GM23338 (cell line): ENCODE data around the gene HDAC8. TPM values are rescaled to one million over a fixed set of nuclear protein-coding genes. Genes with fewer than 3 reads are reported as not detected.

Experiments
- ATAC-seq: fragments of 200-7000 bp; cut with Tn5 transposase; 3 replicates; pipeline ENCODE4 v1.9.1; 2020
- DNase-seq: peaks from one replicate; pipeline ENCODE4 v3.0.0-alpha.2; 2015; ENCODE audit warnings: low spot score
- H2AFZ ChIP-seq: fragments of 200-600 bp; sonication (generic); 2 replicates; pipeline ENCODE4 v1.8.0; 2016; ENCODE audit warnings: antibody characterized with exemption, mild to moderate bottlenecking, moderate library complexity
- H3F3A ChIP-seq: fragments of 200-600 bp; sonication (generic); replicated peaks from 2 replicates; pipeline ENCODE4 v1.8.0; 2017; ENCODE audit warnings: antibody characterized with exemption, mixed run types, low read depth
- H3K27ac ChIP-seq: fragments of 200-600 bp; sonication (generic); 2 replicates; pipeline ENCODE4 v1.6.1; 2016; ENCODE audit warnings: low read depth
- H3K27me3 ChIP-seq: fragments of 200-600 bp; sonication (generic); 2 replicates; pipeline ENCODE4 v1.8.0; 2016; ENCODE audit warnings: mild to moderate bottlenecking, mixed run types, moderate library complexity; ENCODE audit not compliant: insufficient read depth
- H3K36me3 ChIP-seq: fragments of 200-600 bp; sonication (generic); 2 replicates; pipeline ENCODE4 v1.8.0; 2016; ENCODE audit warnings: mild to moderate bottlenecking; ENCODE audit not compliant: insufficient read depth
- H3K4me1 ChIP-seq: fragments of 200-600 bp; sonication (generic); 2 replicates; pipeline ENCODE4 v1.8.0; 2016; ENCODE audit warnings: mild to moderate bottlenecking, moderate library complexity; ENCODE audit not compliant: insufficient read depth
- H3K4me2 ChIP-seq: fragments of 200-600 bp; sonication (generic); 2 replicates; pipeline ENCODE4 v1.7.1; 2017; ENCODE audit warnings: mixed run types
- H3K4me3 ChIP-seq: fragments of 200-600 bp; sonication (generic); 2 replicates; pipeline ENCODE4 v1.6.1; 2016; ENCODE audit warnings: mixed run types
- H3K79me2 ChIP-seq: fragments of 200-600 bp; sonication (generic); replicated peaks from 2 replicates; pipeline ENCODE4 v1.8.0; 2017; ENCODE audit warnings: mild to moderate bottlenecking; ENCODE audit not compliant: insufficient read depth
- H3K9me2 ChIP-seq: fragments of 200-600 bp; sonication (generic); 2 replicates; pipeline ENCODE4 v1.8.0; 2017; ENCODE audit not compliant: insufficient read depth
- H4K20me1 ChIP-seq: fragments of 200-600 bp; sonication (generic); replicated peaks from 2 replicates; pipeline ENCODE4 v1.8.0; 2017; ENCODE audit warnings: mild to moderate bottlenecking; ENCODE audit not compliant: insufficient read depth
- H3K27ac Mint-ChIP-seq: 2 replicates; pipeline ENCODE4 v1.8.0; 2020; ENCODE audit warnings: inconsistent platforms, mild to moderate bottlenecking, moderate library complexity, mixed read lengths
- H3K27me3 Mint-ChIP-seq: 3 replicates; pipeline ENCODE4 v1.8.0; 2022; ENCODE audit warnings: low read depth, mild to moderate bottlenecking, moderate library complexity, mixed read lengths, inconsistent platforms; ENCODE audit not compliant: insufficient read depth, poor library complexity
- H3K36me3 Mint-ChIP-seq: 3 replicates; pipeline ENCODE4 v1.8.0; 2021; ENCODE audit warnings: low read depth, mild to moderate bottlenecking, inconsistent platforms, moderate library complexity, mixed read lengths
- H3K4me1 Mint-ChIP-seq: 3 replicates; pipeline ENCODE4 v1.8.0; 2020; ENCODE audit warnings: mild to moderate bottlenecking, inconsistent platforms, mixed read lengths
- H3K4me3 Mint-ChIP-seq: 3 replicates; pipeline ENCODE4 v1.8.0; 2021; ENCODE audit warnings: moderate library complexity, mild to moderate bottlenecking, inconsistent platforms, mixed read lengths
- H3K9me3 Mint-ChIP-seq: 3 replicates; pipeline ENCODE4 v1.8.0; 2020; ENCODE audit warnings: moderate library complexity, mild to moderate bottlenecking, inconsistent platforms, mixed read lengths
- CREB1 ChIP-seq: fragments of 250-450 bp; sonication (Bioruptor Pico); IDR thresholded peaks from 2 replicates; pipeline ENCODE4 v1.5.0; 2020; ENCODE audit warnings: low read depth, mild to moderate bottlenecking, moderate library complexity
- CTCF ChIP-seq, 2 experiments: fragments of 200-600 bp in 1 of 2; sonication (generic) in 1 of 2; conservative IDR thresholded peaks; 2 replicates each; pipeline versions ENCODE4 v1.5.1 to v1.6.1; 2016 to 2017; ENCODE audit warnings: antibody characterized with exemption in 2 of 2, low read depth in 2 of 2, mild to moderate bottlenecking in 2 of 2, moderate library complexity in 1 of 2
- ETS1 ChIP-seq: IDR thresholded peaks from 2 replicates; pipeline ENCODE4 v1.6.1; 2016; ENCODE audit warnings: antibody characterized with exemption
- EZH2 ChIP-seq: fragments of 200-600 bp; sonication (generic); IDR thresholded peaks from one replicate; pipeline ENCODE4 v1.8.0; 2017; ENCODE audit warnings: antibody characterized with exemption, mild to moderate bottlenecking, low read depth; ENCODE audit not compliant: unreplicated experiment
- JUNB ChIP-seq: IDR thresholded peaks from one replicate; pipeline ENCODE4 v1.6.1; 2016; ENCODE audit warnings: antibody characterized with exemption; ENCODE audit not compliant: unreplicated experiment
- NANOG ChIP-seq: IDR thresholded peaks from 2 replicates; pipeline ENCODE4 v1.6.1; 2016; ENCODE audit warnings: antibody characterized with exemption, borderline replicate concordance
- POLR2AphosphoS5 ChIP-seq: IDR thresholded peaks from 2 replicates; pipeline ENCODE4 v1.6.1; 2016; ENCODE audit warnings: antibody characterized with exemption, low read depth
- ZNF114 ChIP-seq: fragments of 250-450 bp; sonication (Bioruptor Pico); IDR thresholded peaks from 2 replicates; pipeline ENCODE4 v1.5.0; 2020; ENCODE audit warnings: mild to moderate bottlenecking, moderate library complexity
- ZNF331 ChIP-seq: fragments of 250-450 bp; sonication (Bioruptor Pico); IDR thresholded peaks from 2 replicates; pipeline ENCODE4 v1.5.0; 2020; ENCODE audit warnings: low read depth, mild to moderate bottlenecking, moderate library complexity
- ZNF462 ChIP-seq: fragments of 250-450 bp; sonication (Bioruptor Pico); IDR thresholded peaks from 2 replicates; pipeline ENCODE4 v1.5.0; 2020; ENCODE audit warnings: mild to moderate bottlenecking, moderate library complexity
- polyA plus RNA-seq: library from polyadenylated mRNA; unstranded; fragments of >200 nt; fragmentation: Nextera tagmentation; extraction: Ambion mirVana; gene quantifications from 2 replicates; pipeline ENCODE4 v1.2.1, GENCODE V29; 2016
- total RNA-seq: library from RNA; depleted of rRNA; stranded (reverse); fragments of >200 nt; shearing (Covaris generic); gene quantifications from 2 replicates; pipeline ENCODE4 v1.2.3, GENCODE V29; 2014

HDAC8 gene
- total and polyA plus RNA-seq, 2 experiments from 2014 or later, result 21.6 to 28.7 TPM

- TF ChIP-seq CTCF (conservative IDR thresholded peaks at IDR 0.05; ENCODE audit: low read depth in 2 of 2), result no peak; a peak in 1 of 4 replicates
- no peak for TF ChIP-seq ZNF331 (CRISPR knock-in tag)
- no peak for TF ChIP-seq ZNF462 (CRISPR knock-in tag)
Observed at GRCh38 chrX:72294497-72294896, 278.1 kb downstream of the HDAC8 start (continued).

- H3K9me2 ChIP-seq, result no peaks in the 10 kb centered on the region
- no peak overlapping the region for H3K4me3 Mint-ChIP-seq
- H3K27me3 ChIP-seq, result no peaks in the 10 kb centered on the region
- no peaks in the 10 kb centered on the region for H4K20me1 ChIP-seq
- H3K79me2 ChIP-seq, result no peaks in the 10 kb centered on the region
- no peak overlapping the region for H3K27ac ChIP-seq
- H3K27me3 Mint-ChIP-seq, result peaks cover 4% of the 10 kb centered on the region
- no peaks in the 10 kb centered on the region for H3K36me3 ChIP-seq
- no peak overlapping the region for H3K27ac Mint-ChIP-seq
- no peaks in the 10 kb centered on the region for H3K36me3 Mint-ChIP-seq
- H3F3A ChIP-seq, result no peaks in the 10 kb centered on the region
- H3K4me1 Mint-ChIP-seq, result peaks cover 11% of the 10 kb centered on the region
- no peak overlapping the region for H3K4me3 ChIP-seq
- no peak for ATAC-seq
- DNase-seq, result no peak
- no peak overlapping the region for H3K4me2 ChIP-seq
- no peaks in the 10 kb centered on the region for H3K4me1 ChIP-seq
- no peak overlapping the region for H2AFZ ChIP-seq
- no peaks in the 10 kb centered on the region for H3K9me3 Mint-ChIP-seq
- no peak for TF ChIP-seq ZNF331 (CRISPR knock-in tag)
- TF ChIP-seq EZH2, result no peak
- TF ChIP-seq NANOG, result no peak
- no peak for TF ChIP-seq CTCF (conservative IDR thresholded peaks at IDR 0.05; ENCODE audit: low read depth in 2 of 2)
- no peak for TF ChIP-seq ETS1
- no peak for TF ChIP-seq POLR2AphosphoS5
- TF ChIP-seq JUNB, result no peak
- TF ChIP-seq ZNF114 (CRISPR knock-in tag), result no peak
- TF ChIP-seq CREB1 (CRISPR knock-in tag), result no peak
Observed at GRCh38 chrX:72282302-72282701, 290.3 kb downstream of the HDAC8 start.
